RCC 7860 (cell line): ENCODE measurements around the gene KCTD12.
A peak's percentile ranks its signal among the peaks of the same experiment; 100 is the strongest.

Experiments used
- DNase-seq: peaks from one replicate; pipeline ENCODE4 v3.0.0-alpha.2; 2015; ENCODE audit warnings: low spot score
- FAIRE-seq: peaks from 2 replicates; lab custom pipeline; 2012; peaks lifted over from hg19 to GRCh38; lab: Jason Lieb, UNC

Gene KCTD12

GRCh38 chr13:76861859-76862258 lies 24.3 kb downstream of the KCTD12 start:
- FAIRE-seq (no peak), DNase-seq (no peak)

- DNase-seq (no peak), FAIRE-seq (no peak)
Observed at GRCh38 chr13:76860706-76861105, 25.5 kb downstream of the KCTD12 start.

- FAIRE-seq (peak; percentile 45), DNase-seq (peak; percentile 21)
Observed at GRCh38 chr13:76854894-76855293, 31.3 kb downstream of the KCTD12 start.

- FAIRE-seq (no peak), DNase-seq (no peak)
Observed at GRCh38 chr13:76853921-76854608, 32.1 kb downstream of the KCTD12 start.

- FAIRE-seq, result no peak
- DNase-seq, result no peak
Observed at GRCh38 chr13:76853481-76853880, 32.7 kb downstream of the KCTD12 start.

GRCh38 chr13:76852986-76853385 lies 33.2 kb downstream of the KCTD12 start:
- FAIRE-seq (peak; percentile 35), DNase-seq (peak; percentile 9)

- FAIRE-seq (no peak), DNase-seq (no peak)
Observed at GRCh38 chr13:76851961-76852360, 34.2 kb downstream of the KCTD12 start.

GRCh38 chr13:76849493-76849892 lies 36.7 kb downstream of the KCTD12 start:
- DNase-seq, result no peak
- FAIRE-seq, result no peak

- no peak for FAIRE-seq
- no peak for DNase-seq
Observed at GRCh38 chr13:76848596-76848995, 37.6 kb downstream of the KCTD12 start.

- no peak for FAIRE-seq
Observed at GRCh38 chr13:76846363-76846762, 39.8 kb downstream of the KCTD12 start.

GRCh38 chr13:76845865-76846264 lies 40.3 kb downstream of the KCTD12 start:
- no peak for FAIRE-seq

More at GRCh38 chr13:76846363-76846762, 39.8 kb downstream of the KCTD12 start:
- DNase-seq, result no peak

GRCh38 chr13:76845367-76845766 lies 40.8 kb downstream of the KCTD12 start:
- FAIRE-seq, result peak; percentile 25
- no peak for DNase-seq

More at GRCh38 chr13:76845865-76846264, 40.3 kb downstream of the KCTD12 start:
- DNase-seq, result no peak

- no peak for DNase-seq
- FAIRE-seq, result no peak
Observed at GRCh38 chr13:76837801-76838200, 48.4 kb downstream of the KCTD12 start.

- DNase-seq (no peak), FAIRE-seq (no peak)
Observed at GRCh38 chr13:76836311-76836710, 49.9 kb downstream of the KCTD12 start.

GRCh38 chr13:76833441-76833954 lies 52.7 kb downstream of the KCTD12 start:
- no peak for FAIRE-seq

GRCh38 chr13:76832258-76832988 lies 53.8 kb downstream of the KCTD12 start:
- DNase-seq (no peak), FAIRE-seq (no peak)

More at GRCh38 chr13:76833441-76833954, 52.7 kb downstream of the KCTD12 start:
- DNase-seq, result no peak

- DNase-seq (no peak), FAIRE-seq (no peak)
Observed at GRCh38 chr13:76830805-76831204, 55.4 kb downstream of the KCTD12 start.
